BLaER1 (cell line): ENCODE results near the gene ABCA10.
A peak's percentile ranks its signal among the peaks of the same experiment; 100 is the strongest.
"Not testable (repeated sequence)": the region's sequence is repeated elsewhere in the genome, so short reads cannot be mapped to it uniquely, and the experiment has no call there.

Source experiments
- H3K27ac ChIP-seq: shearing (Covaris generic); formaldehyde crosslinking; 2 replicates; pipeline ENCODE4 v1.8.1; 2022
- H3K27me3 ChIP-seq: shearing (Covaris generic); formaldehyde crosslinking; 2 replicates; pipeline ENCODE4 v1.8.1; 2022
- H3K36me3 ChIP-seq: shearing (Covaris generic); formaldehyde crosslinking; 2 replicates; pipeline ENCODE4 v1.8.1; 2022
- H3K4me1 ChIP-seq: shearing (Covaris generic); formaldehyde crosslinking; 2 replicates; pipeline ENCODE4 v1.8.1; 2022
- H3K4me2 ChIP-seq: shearing (Covaris generic); formaldehyde crosslinking; 2 replicates; pipeline ENCODE4 v1.8.1; 2022
- H3K4me3 ChIP-seq: shearing (Covaris generic); formaldehyde crosslinking; 2 replicates; pipeline ENCODE4 v1.8.1; 2022
- H3K9ac ChIP-seq: shearing (Covaris generic); formaldehyde crosslinking; 2 replicates; pipeline ENCODE4 v1.8.1; 2022
- H3K9me3 ChIP-seq: shearing (Covaris generic); formaldehyde crosslinking; 2 replicates; pipeline ENCODE4 v1.8.1; 2022
- H4K20me1 ChIP-seq: shearing (Covaris generic); formaldehyde crosslinking; 2 replicates; pipeline ENCODE4 v1.8.1; 2022
- Cebpa-rat ChIP-seq: shearing (Covaris generic); IDR thresholded peaks from 2 replicates; pipeline ENCODE4 v1.8.1; 2022

ABCA10 gene

GRCh38 chr17:69228576-69228975, at the start of gene ABCA10:
ABCA10 (minus strand) TSS chr17:69228824; CDS start chr17:69225358, 3,466 bp downstream.
- TF ChIP-seq Cebpa-rat = no peak
- Histone ChIP-seq H4K20me1 (no peaks in the 10 kb centered on the region), H3K4me2 (peak within 1 kb of the TSS; percentile 39; the same call in 1 of the 2 replicates)

GRCh38 chr17:69276279-69276678, 47.7 kb upstream of the ABCA10 start:
- H3K36me3 ChIP-seq, H3K4me3 ChIP-seq, H3K27me3 ChIP-seq, H3K9me3 ChIP-seq, H3K4me2 ChIP-seq, H3K27ac ChIP-seq, H3K9ac ChIP-seq, H4K20me1 ChIP-seq, H3K4me1 ChIP-seq: not testable (repeated sequence)

More at GRCh38 chr17:69228576-69228975, at the start of gene ABCA10:
- Histone ChIP-seq H3K9me3 (peaks cover 10% of the 10 kb centered on the region), H3K27me3 (no peaks in the 10 kb centered on the region), H3K4me3 (no peak within 1 kb of the TSS), H3K9ac (no peak within 1 kb of the TSS), H3K27ac (no peak within 1 kb of the TSS), H3K4me1 (peaks cover 18% of the 10 kb centered on the region), H3K36me3 (no peaks in the 10 kb centered on the region)

GRCh38 chr17:69275751-69276150, 47.1 kb upstream of the ABCA10 start:
- Histone ChIP-seq H3K27ac (no peak overlapping the region), H3K4me1 (no peaks in the 10 kb centered on the region), H3K27me3 (no peaks in the 10 kb centered on the region), H3K9me3 (no peaks in the 10 kb centered on the region), H4K20me1 (no peaks in the 10 kb centered on the region), H3K9ac (no peak overlapping the region), H3K4me2 (no peak overlapping the region), H3K36me3 (no peaks in the 10 kb centered on the region), H3K4me3 (no peak overlapping the region)
- TF ChIP-seq Cebpa-rat = no peak

- H3K36me3 ChIP-seq = no peaks in the 10 kb centered on the region
- H3K27me3 ChIP-seq = no peaks in the 10 kb centered on the region
- no peaks in the 10 kb centered on the region for H3K9me3 ChIP-seq
- no peaks in the 10 kb centered on the region for H3K4me1 ChIP-seq
- H3K4me2 ChIP-seq = no peak overlapping the region
- no peaks in the 10 kb centered on the region for H4K20me1 ChIP-seq
- no peak overlapping the region for H3K4me3 ChIP-seq
- H3K9ac ChIP-seq = no peak overlapping the region
- no peak overlapping the region for H3K27ac ChIP-seq
- TF ChIP-seq Cebpa-rat = no peak
Observed at GRCh38 chr17:69271023-69271422, 42.4 kb upstream of the ABCA10 start.

GRCh38 chr17:69269131-69269998, 40.7 kb upstream of the ABCA10 start:
- Histone ChIP-seq H3K4me2 (no peak overlapping the region), H3K27me3 (no peaks in the 10 kb centered on the region), H4K20me1 (no peaks in the 10 kb centered on the region), H3K36me3 (no peaks in the 10 kb centered on the region), H3K27ac (no peak overlapping the region), H3K4me3 (no peak overlapping the region), H3K4me1 (no peaks in the 10 kb centered on the region), H3K9me3 (no peaks in the 10 kb centered on the region), H3K9ac (no peak overlapping the region)
- peak; percentile 39; the same call in 1 of the 2 replicates for TF ChIP-seq Cebpa-rat

GRCh38 chr17:69268543-69269014, 40.0 kb upstream of the ABCA10 start:
- no peak overlapping the region for H3K9ac ChIP-seq
- H3K4me3 ChIP-seq = no peak overlapping the region

GRCh38 chr17:69267219-69267618, 38.6 kb upstream of the ABCA10 start:
- no peaks in the 10 kb centered on the region for H3K9me3 ChIP-seq
- H3K27me3 ChIP-seq = no peaks in the 10 kb centered on the region
- H3K27ac ChIP-seq = no peak overlapping the region
- no peak overlapping the region for H3K4me3 ChIP-seq
- H3K4me1 ChIP-seq = no peaks in the 10 kb centered on the region
- no peaks in the 10 kb centered on the region for H4K20me1 ChIP-seq
- no peak overlapping the region for H3K9ac ChIP-seq
- TF ChIP-seq Cebpa-rat = no peak
- no peaks in the 10 kb centered on the region for H3K36me3 ChIP-seq
- H3K4me2 ChIP-seq = no peak overlapping the region

More at GRCh38 chr17:69268543-69269014, 40.0 kb upstream of the ABCA10 start:
- H3K27me3 ChIP-seq = no peaks in the 10 kb centered on the region
- no peak overlapping the region for H3K4me2 ChIP-seq
- no peak for TF ChIP-seq Cebpa-rat
- no peak overlapping the region for H3K27ac ChIP-seq
- H3K36me3 ChIP-seq = no peaks in the 10 kb centered on the region
- no peaks in the 10 kb centered on the region for H3K9me3 ChIP-seq
- H3K4me1 ChIP-seq = no peaks in the 10 kb centered on the region
- H4K20me1 ChIP-seq = no peaks in the 10 kb centered on the region

GRCh38 chr17:69265873-69266272, 37.2 kb upstream of the ABCA10 start:
- Histone ChIP-seq H3K9ac (no peak overlapping the region), H3K4me1 (no peaks in the 10 kb centered on the region), H3K9me3 (no peaks in the 10 kb centered on the region), H3K27ac (no peak overlapping the region), H3K4me2 (no peak overlapping the region), H3K27me3 (no peaks in the 10 kb centered on the region), H4K20me1 (no peaks in the 10 kb centered on the region), H3K36me3 (no peaks in the 10 kb centered on the region), H3K4me3 (no peak overlapping the region)
- TF ChIP-seq Cebpa-rat = no peak

GRCh38 chr17:69254187-69254586, 25.6 kb upstream of the ABCA10 start:
- H4K20me1 ChIP-seq = no peaks in the 10 kb centered on the region
- H3K27me3 ChIP-seq = no peaks in the 10 kb centered on the region
- H3K9me3 ChIP-seq = no peaks in the 10 kb centered on the region
- H3K27ac ChIP-seq = no peak overlapping the region
- no peak overlapping the region for H3K4me3 ChIP-seq
- H3K9ac ChIP-seq = no peak overlapping the region
- H3K4me2 ChIP-seq = no peak overlapping the region
- TF ChIP-seq Cebpa-rat = no peak
- H3K36me3 ChIP-seq = no peaks in the 10 kb centered on the region
- no peaks in the 10 kb centered on the region for H3K4me1 ChIP-seq

GRCh38 chr17:69250641-69251040, 22.0 kb upstream of the ABCA10 start:
- H4K20me1 ChIP-seq = no peaks in the 10 kb centered on the region
- no peak for TF ChIP-seq Cebpa-rat
- no peaks in the 10 kb centered on the region for H3K36me3 ChIP-seq
- H3K4me1 ChIP-seq = no peaks in the 10 kb centered on the region
- H3K9me3 ChIP-seq = no peaks in the 10 kb centered on the region
- H3K4me3 ChIP-seq = no peak overlapping the region
- no peak overlapping the region for H3K4me2 ChIP-seq
- H3K27ac ChIP-seq = no peak overlapping the region
- no peaks in the 10 kb centered on the region for H3K27me3 ChIP-seq
- H3K9ac ChIP-seq = no peak overlapping the region
